ENCODE data around the gene SDC1.

The SDC1 gene

DNA sequence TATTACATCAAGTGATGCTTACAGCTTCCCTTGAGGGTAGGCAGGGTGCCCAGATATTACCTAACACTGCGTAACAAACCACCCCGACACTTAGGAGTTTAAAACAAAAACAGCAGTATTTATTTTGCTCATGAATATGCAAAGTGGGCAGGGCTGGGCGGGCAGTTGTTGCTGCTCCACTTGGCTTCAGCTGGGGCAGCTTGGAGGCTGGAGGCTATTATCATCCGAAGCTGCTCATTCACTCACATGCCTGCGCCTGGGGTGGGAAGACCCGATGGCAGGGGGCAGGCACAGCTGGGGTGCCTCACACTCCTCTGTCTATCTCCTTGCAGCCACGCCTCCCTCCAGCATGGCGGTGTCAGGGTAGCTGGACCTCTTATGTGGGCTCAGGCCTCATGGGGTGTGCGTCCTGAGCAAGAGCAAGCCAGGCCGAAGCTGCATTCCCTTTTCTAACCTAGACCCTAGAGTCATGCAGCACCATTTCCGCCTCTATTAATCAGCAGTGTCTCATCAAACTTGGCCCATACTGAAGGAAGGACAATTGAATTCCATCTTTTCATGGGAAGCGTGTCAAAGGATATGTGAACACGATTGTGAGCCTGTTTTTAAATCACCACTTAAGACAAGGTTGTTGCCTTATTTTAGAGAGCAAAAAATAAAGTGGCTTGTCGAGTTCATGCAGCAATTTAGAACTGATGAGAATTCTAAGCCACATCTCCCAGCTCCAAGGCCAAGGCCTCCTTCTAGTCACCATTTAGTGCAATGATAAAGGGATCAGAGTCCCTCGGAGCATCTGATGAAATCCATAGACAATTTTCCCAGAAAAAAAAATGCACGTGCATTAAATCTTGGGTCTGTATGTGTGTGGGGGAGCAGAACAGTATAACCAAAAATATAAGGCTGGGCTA lies 54.9 kb downstream of the SDC1 start:
- DNase-seq (ENCODE audit: low read depth): no peak

DNA sequence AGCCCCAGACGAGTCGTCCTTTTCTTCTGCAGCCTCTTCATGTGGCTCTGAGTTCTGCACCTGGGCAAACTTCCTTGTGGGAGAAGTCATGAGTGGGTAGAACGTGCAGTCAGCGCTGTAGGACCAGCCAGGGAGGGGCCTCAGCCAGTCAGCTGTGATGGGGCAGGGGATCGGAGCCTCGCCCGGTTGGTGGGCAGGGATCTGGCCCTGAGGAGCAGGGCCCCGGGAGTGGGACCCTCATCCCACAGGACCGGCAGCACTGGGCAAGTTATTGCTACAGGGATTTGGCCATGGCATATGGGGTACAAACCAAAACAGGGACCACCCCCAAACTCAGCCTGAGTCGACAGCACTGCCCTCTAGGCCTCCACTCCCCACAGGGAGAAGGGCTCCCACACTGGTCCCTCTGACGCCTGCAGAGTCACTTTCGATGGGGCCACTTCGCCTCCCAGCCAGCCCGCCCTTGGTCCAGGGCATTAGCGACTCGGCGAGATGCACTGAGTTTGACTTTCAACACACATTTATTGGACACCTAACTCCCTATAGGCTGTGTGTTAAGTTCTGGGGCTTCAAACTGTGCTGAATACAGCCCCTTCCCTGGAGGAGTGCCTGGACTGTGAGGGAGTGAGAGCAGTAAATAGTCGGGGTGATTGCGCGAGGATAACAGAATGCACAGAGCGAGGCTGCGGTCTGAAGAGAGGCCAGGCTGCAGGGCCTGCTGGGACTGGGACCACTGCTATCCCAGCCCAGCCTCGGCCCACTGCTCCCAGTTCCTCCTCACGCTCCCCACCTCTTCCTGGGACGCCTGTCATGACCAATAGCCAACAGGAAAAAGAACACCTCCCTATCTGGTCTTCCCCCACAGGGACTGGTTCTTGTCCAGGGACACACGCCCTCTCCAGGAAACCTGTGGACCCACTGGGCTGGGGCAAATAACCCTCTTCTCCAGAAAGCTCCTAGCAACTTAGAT lies 55.9 kb downstream of the SDC1 start:
- DNase-seq (ENCODE audit: low read depth): no peak

DNA sequence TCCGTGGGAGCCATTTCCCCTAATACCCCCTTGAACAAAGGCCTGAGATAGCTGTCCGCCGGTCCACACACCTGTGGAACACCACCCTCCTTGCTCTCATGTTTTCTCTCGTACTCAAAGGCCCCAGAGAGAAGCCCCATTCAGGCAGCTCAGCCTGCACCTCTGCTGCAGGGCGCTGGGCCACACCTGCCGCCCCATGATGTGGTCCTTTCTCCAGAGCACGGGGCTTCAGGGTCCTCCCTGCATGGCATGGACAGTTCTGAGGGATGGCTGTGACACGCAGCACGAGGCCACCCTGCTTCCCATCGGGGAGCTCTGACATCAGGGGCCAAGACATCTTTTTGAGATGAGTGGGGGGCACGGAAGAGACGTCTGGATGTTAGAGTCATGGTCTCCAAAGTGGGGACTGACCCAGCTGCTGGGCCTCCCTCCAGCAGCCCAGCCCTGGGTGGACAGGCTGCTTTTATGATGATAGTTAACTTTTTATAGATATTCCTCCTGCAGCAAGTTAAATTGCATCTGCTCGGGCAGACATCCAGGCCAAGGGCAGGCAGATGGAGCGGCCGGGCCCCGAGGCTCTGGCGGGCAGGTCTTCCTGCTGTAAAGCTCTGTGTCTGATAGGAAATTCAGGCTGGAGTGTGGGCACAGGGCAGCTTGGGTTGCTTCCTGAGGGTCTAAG lies 56.7 kb downstream of the SDC1 start:
- no peak for DNase-seq (ENCODE audit: low read depth)

DNA sequence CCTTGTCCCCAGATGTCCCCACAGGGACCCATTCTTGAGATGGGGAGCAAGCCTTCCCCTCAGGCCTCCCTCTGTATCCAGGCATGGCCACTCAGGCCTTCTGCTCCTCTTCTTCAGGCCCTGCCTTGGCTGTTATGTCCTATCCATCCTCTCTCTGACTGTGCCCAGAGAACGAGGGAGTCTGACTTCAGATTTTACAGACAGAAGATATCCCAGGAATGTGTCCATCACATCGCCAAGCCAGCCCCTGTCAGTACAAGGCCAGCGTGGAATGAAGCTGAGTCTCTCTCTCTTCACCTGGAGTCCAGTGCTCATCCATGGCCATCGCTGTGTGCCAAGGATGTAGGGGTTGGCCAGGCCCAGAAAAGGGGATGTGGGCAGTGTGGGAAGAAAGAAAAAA lies 57.6 kb downstream of the SDC1 start:
- DNase-seq (ENCODE audit: low read depth): no peak

DNA sequence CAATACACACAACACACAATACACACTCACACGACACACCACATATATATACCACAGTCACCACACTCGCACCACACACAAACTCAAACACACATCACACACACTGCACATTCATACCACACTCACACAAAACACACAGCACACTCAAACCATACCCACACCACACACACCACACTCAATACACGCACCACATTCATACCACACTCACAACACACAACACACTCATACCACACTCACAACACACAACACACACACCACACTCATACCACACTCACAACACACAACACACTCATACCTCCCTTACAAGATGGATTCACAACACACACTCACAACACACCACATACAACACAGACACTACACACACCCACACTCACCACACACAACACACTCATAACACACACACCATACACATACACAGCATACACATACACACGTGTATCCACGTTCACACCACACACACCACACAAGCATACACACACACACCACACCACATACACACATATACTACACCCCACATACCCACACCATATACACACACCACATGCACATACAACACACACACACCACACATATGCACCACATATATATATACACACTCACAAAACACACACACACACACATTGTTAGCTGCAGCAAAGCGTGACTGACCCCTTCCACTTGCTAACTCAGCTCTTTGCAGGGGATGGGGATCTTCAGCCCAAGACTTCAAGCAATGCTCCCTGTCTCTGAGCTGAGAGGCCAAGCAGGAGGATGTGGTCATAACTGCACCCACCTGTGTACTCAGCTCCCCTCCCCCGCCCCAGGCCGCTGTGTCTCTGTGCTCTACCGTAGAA lies 59.0 kb downstream of the SDC1 start:
- DNase-seq (ENCODE audit: low read depth): no peak

DNA sequence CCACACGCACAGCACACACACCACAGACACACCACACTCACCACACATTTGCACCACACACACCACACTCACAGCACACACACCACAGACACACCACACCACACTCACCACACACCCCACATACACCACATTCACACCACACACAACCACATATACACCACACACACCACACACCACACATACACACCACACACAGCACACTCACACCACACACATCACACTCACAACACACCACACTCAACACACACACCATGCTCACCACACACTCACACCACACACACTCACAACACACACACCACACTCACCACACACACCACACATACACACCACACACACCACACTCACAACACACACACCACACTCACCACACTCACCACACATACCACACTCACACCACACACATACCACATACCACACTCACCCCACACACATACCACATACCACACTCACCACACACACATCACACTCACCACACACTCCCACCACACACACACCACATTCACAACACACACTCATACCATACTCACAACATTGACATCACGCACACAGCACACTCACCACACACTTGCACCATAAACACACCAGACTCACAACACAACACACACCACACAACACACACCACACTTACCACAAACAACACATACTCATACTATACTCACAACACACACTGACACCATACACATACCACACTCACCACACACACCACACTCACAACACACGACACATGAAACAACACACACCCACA lies 60.0 kb downstream of the SDC1 start:
- no peak for DNase-seq (ENCODE audit: low read depth)

DNA sequence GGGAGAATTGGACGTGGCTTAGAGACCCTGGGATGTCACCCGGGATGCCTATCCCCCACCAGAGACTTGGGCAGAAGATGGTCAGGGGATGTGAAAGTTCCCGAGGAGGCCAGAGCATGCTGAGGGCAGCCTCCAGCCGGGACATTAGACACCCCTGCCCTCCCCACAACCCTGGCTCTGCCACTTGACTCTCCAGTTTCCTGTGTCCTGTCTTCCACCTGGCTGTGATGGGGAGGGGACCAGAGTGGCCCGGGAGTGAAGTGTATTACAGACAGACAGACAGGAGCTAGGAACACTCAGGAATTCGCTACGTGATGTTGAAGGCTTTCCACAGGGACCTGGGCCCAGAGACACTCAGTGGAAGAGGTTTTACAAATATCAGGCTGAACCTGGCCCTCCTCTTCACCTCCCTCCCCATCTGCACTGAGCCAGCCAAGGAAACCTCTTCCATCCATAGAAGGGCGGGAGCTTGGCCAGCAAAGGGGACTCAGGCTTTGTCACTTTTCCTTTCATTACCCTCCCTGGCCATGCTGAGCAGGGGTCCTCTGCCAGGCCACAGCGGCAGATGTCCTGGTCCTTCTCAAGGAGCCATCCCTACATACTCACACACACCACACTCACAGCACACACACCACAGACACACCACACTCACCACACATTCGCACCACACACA lies 60.7 kb downstream of the SDC1 start:
- DNase-seq (ENCODE audit: low read depth): no peak

DNA sequence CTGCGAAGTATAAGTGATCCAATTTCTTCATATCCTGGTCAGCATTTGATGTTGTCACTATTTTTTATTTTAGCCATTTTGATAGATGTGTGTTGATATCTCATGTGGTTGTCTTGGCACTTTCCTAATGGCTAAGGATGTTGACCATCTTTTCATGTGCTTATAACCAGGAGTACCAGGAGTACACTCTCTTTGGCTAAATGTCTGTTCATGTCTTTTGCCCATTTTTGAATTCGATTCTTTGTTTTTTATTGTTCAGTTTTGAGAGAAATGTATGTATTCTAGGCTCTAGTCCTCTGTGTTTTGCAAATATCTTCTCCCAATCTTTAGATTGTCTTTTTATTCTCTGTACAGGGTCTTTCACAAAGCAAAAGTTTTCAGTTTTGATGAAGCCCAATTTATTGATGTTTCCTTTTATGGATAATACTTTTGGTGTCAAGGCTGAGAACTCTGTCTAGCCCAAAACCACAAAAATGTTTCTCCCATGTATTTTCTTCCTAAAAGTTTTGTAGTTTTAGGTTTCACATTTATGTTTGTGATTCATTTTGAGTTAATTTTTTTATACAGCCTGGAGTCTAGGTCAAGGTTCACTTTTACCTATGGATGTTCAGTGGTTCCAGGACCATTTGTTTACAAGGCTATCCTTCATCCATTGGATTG lies 65.4 kb downstream of the SDC1 start:
- no peak for DNase-seq (ENCODE audit: low read depth)

DNA sequence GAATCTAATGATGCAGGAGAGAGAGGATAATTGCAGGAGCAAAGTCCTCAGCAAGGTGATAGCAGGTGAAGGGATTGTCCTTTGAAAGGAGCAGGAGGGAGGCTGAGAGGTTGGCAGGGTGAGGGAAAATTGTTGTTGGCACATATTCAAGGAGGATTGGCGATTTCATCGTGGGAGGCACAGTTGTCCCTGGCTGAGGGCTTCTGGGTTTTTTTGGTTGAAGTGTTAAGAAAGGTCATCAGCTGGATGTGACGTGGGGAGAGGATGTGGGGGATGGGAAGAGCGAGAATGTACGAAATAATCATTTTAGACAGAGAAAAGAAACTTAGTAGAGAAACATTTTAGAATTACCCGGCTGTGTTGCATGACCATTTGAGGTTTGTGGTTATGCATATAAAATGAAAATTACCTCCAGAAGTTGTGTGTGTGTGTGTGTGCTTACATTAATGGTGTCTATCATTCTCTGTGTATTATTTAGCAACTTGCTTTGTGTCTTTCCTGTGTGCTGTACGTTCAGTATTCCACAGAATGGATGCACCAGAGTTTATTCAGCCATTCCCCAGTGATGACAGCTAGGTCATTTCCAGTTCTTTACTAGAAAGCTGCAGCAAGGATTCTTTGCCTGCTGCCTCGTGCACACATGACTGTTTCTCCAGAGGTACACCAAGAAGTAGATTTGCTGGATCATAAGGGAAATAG lies 67.6 kb downstream of the SDC1 start:
- DNase-seq (ENCODE audit: low read depth): no peak

DNA sequence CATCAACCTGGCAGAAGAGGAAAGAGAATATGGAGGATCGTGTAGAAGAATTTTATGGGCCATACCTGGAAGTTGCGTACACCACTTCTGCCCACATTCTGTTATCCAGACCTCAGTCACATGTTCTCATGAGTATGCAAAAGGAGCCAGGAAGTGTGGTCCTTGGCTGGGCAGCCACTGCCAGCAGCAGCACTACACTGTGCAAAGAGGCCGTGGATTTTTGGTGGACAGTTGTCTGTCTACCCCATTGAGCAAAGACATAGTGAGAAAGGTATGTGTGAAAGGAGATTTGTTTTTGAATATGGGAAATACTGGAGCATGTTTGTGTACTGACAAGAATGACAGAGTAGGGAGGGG lies 68.1 kb downstream of the SDC1 start:
- no peak for DNase-seq (ENCODE audit: low read depth)

DNA sequence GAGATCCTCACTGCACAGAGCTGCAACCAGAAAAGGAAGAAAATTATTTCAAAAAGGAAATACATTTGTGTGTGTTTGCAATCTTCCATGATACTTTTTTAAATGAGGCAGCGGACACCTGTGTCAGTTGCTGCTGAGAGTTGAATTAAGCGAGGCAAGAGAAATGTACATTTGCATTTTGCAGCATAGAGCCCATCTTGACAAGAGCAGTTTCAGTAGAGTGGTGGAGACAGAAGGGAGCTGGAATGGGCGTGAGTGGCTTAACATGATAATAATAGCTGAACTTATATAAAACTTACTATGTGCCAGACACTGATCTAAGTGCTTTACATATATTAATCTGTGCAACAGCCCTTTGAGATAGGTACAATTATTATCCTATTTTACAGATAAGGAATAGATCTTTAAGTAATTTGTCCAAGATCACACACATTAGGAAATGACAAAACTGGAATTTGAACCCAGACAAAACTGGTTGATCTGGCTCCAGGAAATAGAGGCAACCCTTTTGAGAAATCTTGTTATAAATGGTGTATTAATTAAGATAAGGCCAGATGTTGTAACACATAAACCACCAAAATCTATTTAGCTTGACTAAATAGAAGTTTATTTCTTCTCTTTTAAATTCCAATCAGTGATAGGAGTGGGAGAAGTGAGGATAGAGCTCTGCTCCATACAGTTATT lies 68.7 kb downstream of the SDC1 start:
- DNase-seq (ENCODE audit: low read depth): no peak

DNA sequence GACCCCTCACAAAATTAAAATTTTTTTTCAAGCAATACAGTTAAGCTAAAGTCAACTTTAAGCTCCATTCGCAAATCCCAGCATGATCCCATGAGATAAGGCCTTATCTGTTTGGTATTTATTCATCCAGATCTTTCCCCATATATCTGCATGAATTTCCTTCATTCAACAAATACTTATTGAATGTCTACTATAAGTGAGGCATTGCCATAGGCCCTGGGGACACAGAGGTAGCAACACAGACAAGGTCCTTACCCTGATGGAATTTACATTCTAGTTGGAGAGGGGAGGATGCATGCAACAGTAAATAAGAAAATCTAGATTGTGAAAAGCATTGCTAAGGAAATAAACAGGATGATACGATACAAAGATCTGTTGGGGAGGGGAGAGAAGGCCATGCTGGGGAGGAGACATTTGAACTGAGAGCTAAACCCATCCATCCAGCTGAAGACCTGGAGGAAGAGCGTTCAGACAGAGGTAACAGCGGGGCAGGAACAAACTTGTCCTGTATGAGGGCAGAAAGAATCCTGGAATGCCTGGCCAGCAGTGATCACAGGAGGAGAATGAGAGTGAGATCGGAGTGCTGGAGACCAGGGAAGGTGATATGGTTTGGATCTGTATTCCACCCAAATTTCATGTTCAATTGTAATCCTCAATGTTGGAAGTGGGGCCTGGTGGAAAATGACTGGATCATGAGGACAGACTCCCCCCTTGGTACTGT lies 71.6 kb downstream of the SDC1 start:
- no peak for DNase-seq (ENCODE audit: low read depth)

DNA sequence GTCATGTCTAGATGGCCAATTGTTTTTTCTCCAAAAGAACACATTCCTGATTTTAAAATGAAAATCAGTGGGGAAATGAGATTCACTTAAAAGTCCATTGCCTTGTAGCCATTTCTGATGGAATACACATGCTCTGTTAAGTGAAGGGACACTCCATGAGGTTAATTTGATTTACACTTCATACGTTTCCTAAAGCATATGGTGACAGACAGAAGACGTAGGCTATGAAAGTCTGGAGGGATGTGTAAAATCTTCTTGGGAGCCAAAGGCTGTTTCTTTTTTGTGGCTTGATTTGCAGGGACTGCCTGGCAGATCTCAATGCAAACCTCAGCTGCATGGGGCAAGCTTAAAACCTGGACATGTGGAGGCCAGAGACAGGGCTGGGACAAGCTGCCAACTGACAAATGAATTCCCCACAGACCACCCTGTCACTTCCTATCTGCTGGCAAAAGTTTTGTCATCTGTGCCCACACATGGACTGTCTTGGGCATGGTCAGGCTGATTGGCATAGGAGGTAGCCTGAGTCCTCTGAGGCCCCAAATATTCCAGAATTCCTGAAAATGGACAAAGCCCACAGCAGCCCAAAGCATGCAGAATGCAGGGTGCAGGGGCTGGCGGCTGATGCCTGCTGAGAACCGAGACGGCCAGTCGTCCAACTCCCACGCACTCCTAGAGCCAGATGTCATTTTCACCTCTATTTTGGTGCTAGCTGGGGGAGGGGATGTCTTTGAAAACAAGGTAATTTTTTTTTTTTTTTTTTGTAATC lies 73.9 kb downstream of the SDC1 start:
- no peak for DNase-seq (ENCODE audit: low read depth)
